GM13976 (cell line): ENCODE results near the gene SH3BP2.

ENCODE experiments used
- DNase-seq: peaks from one replicate; pipeline ENCODE4 v3.0.0; 2012; ENCODE audit warnings: low spot score
- CTCF ChIP-seq: IDR thresholded peaks from 2 replicates; pipeline ENCODE4 v1.5.1; 2012; ENCODE audit warnings: borderline replicate concordance, mild to moderate bottlenecking; ENCODE audit not compliant: insufficient read depth; ENCODE audit errors: extremely low read depth, missing control alignments, control extremely low read depth
- in situ Hi-C: fragments of 300-500 bp; cut with MboI; formaldehyde crosslinking; loops from one replicate; pipeline ENCODE4 v1.12.0; 2022; ENCODE audit warnings: low sequenced_read_pairs, mixed read lengths, inconsistent platforms; ENCODE audit not compliant: unreplicated experiment

The SH3BP2 gene

GRCh38 chr4:2861631-2862436, 68.9 kb downstream of the SH3BP2 start:
- in situ Hi-C loops, result no loop called here
- no peak for DNase-seq
- TF ChIP-seq CTCF, result no peak

- DNase-seq, result no peak
- in situ Hi-C loops, result no loop called here
- TF ChIP-seq CTCF, result no peak
These were observed 69.6 kb downstream of the SH3BP2 start for GRCh38 chr4:2862528-2862927.

GRCh38 chr4:2863649-2864048, 70.8 kb downstream of the SH3BP2 start:
- in situ Hi-C loops, result no loop called here
- TF ChIP-seq CTCF, result no peak
- no peak for DNase-seq

GRCh38 chr4:2865196-2865780, 72.4 kb downstream of the SH3BP2 start:
- DNase-seq, result no peak
- in situ Hi-C loops, result no loop called here
- no peak for TF ChIP-seq CTCF

- DNase-seq, result no peak
- no peak for TF ChIP-seq CTCF
- in situ Hi-C loops, result no loop called here
These were observed 73.4 kb downstream of the SH3BP2 start for GRCh38 chr4:2866160-2866861.

GRCh38 chr4:2866891-2867290, 74.0 kb downstream of the SH3BP2 start:
- DNase-seq, result no peak
- in situ Hi-C loops, result no loop called here
- TF ChIP-seq CTCF, result no peak
